Nephron (organoid): ENCODE data around the gene HBQ1.
"Not testable (repeated sequence)": the region's sequence is repeated elsewhere in the genome, so short reads cannot be mapped to it uniquely, and the experiment has no call there.

ENCODE experiments used
- H3K27ac Mint-ChIP-seq, 3 experiments: 2 replicates each; pipeline ENCODE4 v1.8.0; 2020; ENCODE audit warnings: mixed read lengths in 3 of 3, mild to moderate bottlenecking in 2 of 3, moderate library complexity in 1 of 3
- H3K27me3 Mint-ChIP-seq: 2 replicates; pipeline ENCODE4 v1.8.0; 2021; ENCODE audit warnings: low read depth, mild to moderate bottlenecking, moderate library complexity, mixed read lengths
- H3K36me3 Mint-ChIP-seq: 2 replicates; pipeline ENCODE4 v1.8.0; 2020; ENCODE audit warnings: low read depth, mixed read lengths
- H3K4me1 Mint-ChIP-seq: 2 replicates; pipeline ENCODE4 v1.8.0; 2020; ENCODE audit warnings: mixed read lengths
- H3K4me3 Mint-ChIP-seq, 3 experiments: 2 replicates each; pipeline ENCODE4 v1.8.0; 2020; ENCODE audit warnings: mild to moderate bottlenecking in 3 of 3, mixed read lengths in 3 of 3, moderate library complexity in 2 of 3
- H3K9me3 Mint-ChIP-seq: 2 replicates; pipeline ENCODE4 v1.8.0; 2020; ENCODE audit warnings: mixed read lengths
- CTCF ChIP-seq, 3 experiments: fragments of 200-600 bp; sonication (generic); IDR thresholded peaks; one replicate each; pipeline ENCODE4 v1.5.0; 2021; ENCODE audit warnings: antibody characterized with exemption in 3 of 3; ENCODE audit not compliant: unreplicated experiment in 3 of 3

HBQ1 gene

GRCh38 chr16:228852-229730, 48.8 kb downstream of the HBQ1 start, which contains the start of gene LUC7L:
Gene LUC7L, minus strand, starts transcription at chr16:229449. Its CDS starts 110 bp downstream, at chr16:229339.
- Mint-ChIP-seq H3K27ac (peak within 1 kb of the TSS; percentile 87 to 97 (median 97)), H3K36me3 (peaks cover 36% of the 10 kb centered on the region), H3K4me1 (peaks cover 24% of the 10 kb centered on the region), H3K27me3 (no peaks in the 10 kb centered on the region), H3K4me3 (peak within 1 kb of the TSS; percentile 96 to 99 (median 99)), H3K9me3 (no peaks in the 10 kb centered on the region)
- TF ChIP-seq CTCF (IDR thresholded peaks at IDR 0.05; ENCODE audit: unreplicated experiment in 3 of 3) = no peak

GRCh38 chr16:229731-230281, 49.5 kb downstream of the HBQ1 start:
- TF ChIP-seq CTCF (IDR thresholded peaks at IDR 0.05; ENCODE audit: unreplicated experiment in 3 of 3) = no peak
- Mint-ChIP-seq H3K27me3 (no peaks in the 10 kb centered on the region), H3K27ac (peak overlapping the region; percentile 79 to 97 (median 97)), H3K4me1 (peaks cover 24% of the 10 kb centered on the region), H3K9me3 (no peaks in the 10 kb centered on the region), H3K36me3 (peaks cover 34% of the 10 kb centered on the region), H3K4me3 (peak overlapping the region; percentile 96 to 99 (median 99))

- Mint-ChIP-seq H3K4me3 (peak overlapping the region; percentile 32 to 51 (median 42)), H3K4me1 (peaks cover 26% of the 10 kb centered on the region), H3K36me3 (peaks cover 31% of the 10 kb centered on the region)
- H3K27me3 Mint-ChIP-seq, H3K27ac Mint-ChIP-seq, H3K9me3 Mint-ChIP-seq: not testable (repeated sequence)
Measured at GRCh38 chr16:230351-230750, 50.1 kb downstream of the HBQ1 start.
